GM19043 (cell line): Measurements from ENCODE around the gene NACC2.
"Not testable (repeated sequence)": the region's sequence is repeated elsewhere in the genome, so short reads cannot be mapped to it uniquely, and the experiment has no call there.

Source experiments
- ATAC-seq: cut with Tn5 transposase; IDR thresholded peaks from one replicate; pipeline ENCODE4 v1.9.1; 2021; ENCODE audit warnings: low read depth; ENCODE audit not compliant: unreplicated experiment

Gene NACC2

GRCh38 chr9:135968601-135969000 is 126.5 kb downstream of the NACC2 start:
- ATAC-seq = no peak

- ATAC-seq = no peak
Measured at GRCh38 chr9:135968083-135968476, 127.0 kb downstream of the NACC2 start.

- ATAC-seq = not testable (repeated sequence)
Measured at GRCh38 chr9:135966916-135967260, 128.2 kb downstream of the NACC2 start.

GRCh38 chr9:135965124-135965756 is 129.8 kb downstream of the NACC2 start:
- no peak for ATAC-seq

GRCh38 chr9:135963938-135964337 is 131.2 kb downstream of the NACC2 start:
- no peak for ATAC-seq

- ATAC-seq = no peak
Measured at GRCh38 chr9:135963338-135963737, 131.8 kb downstream of the NACC2 start.

- ATAC-seq = no peak
Measured at GRCh38 chr9:135962696-135963307, 132.3 kb downstream of the NACC2 start.

- ATAC-seq = no peak
Measured at GRCh38 chr9:135961811-135962695, 133.0 kb downstream of the NACC2 start.

GRCh38 chr9:135961277-135961715 is 133.8 kb downstream of the NACC2 start, which contains the start of gene UBAC1:
TSS of gene UBAC1 (minus strand) at chr9:135961373. CDS start at chr9:135961162, 211 bp downstream.
- peak; percentile 92 for ATAC-seq

- ATAC-seq = peak; percentile 9
Measured at GRCh38 chr9:135960411-135961276, 134.4 kb downstream of the NACC2 start.

- no peak for ATAC-seq
Measured at GRCh38 chr9:135959814-135960213, 135.3 kb downstream of the NACC2 start.

GRCh38 chr9:135958485-135958884 is 136.6 kb downstream of the NACC2 start:
- no peak for ATAC-seq

- ATAC-seq = no peak
Measured at GRCh38 chr9:135957431-135957830, 137.7 kb downstream of the NACC2 start.

- no peak for ATAC-seq
Measured at GRCh38 chr9:135956802-135957174, 138.3 kb downstream of the NACC2 start.
